ENCODE measurements around the gene AADACL2.

GRCh38 chr3:151686257-151686656, 47.5 kb upstream of the AADACL2 start:
- TF ChIP-seq CTCF (IDR thresholded peaks at IDR 0.05; ENCODE audit: poor library complexity) (no peak), EZH2 (IDR thresholded peaks at IDR 0.05; ENCODE audit: borderline replicate concordance) (no peak)

Data from hepatocyte (in vitro differentiated cells).